Brain microvascular endothelial cell (primary cell): ENCODE results near the gene RBBP8.
A peak's percentile ranks its signal among the peaks of the same experiment; 100 is the strongest.

Experiments
- DNase-seq: peaks from one replicate; pipeline ENCODE4 v3.0.0-alpha.2; 2020
- H3K27ac ChIP-seq: fragments of 250-450 bp; sonication (Bioruptor Pico); 2 replicates; pipeline ENCODE4 v1.5.1; 2020; ENCODE audit warnings: mild to moderate bottlenecking, moderate library complexity
- H3K27me3 ChIP-seq: fragments of 250-450 bp; sonication (Bioruptor Pico); replicated peaks from 2 replicates; pipeline ENCODE4 v1.5.1; 2020; ENCODE audit warnings: mild to moderate bottlenecking
- H3K36me3 ChIP-seq: fragments of 250-450 bp; sonication (Bioruptor Pico); replicated peaks from 2 replicates; pipeline ENCODE4 v1.5.1; 2020; ENCODE audit warnings: mild to moderate bottlenecking
- H3K4me3 ChIP-seq: 2 replicates; pipeline ENCODE4 v1.5.1; 2011; ENCODE audit warnings: low read depth, mild to moderate bottlenecking, control low read depth, low read length, moderate library complexity
- in situ Hi-C: cut with HindIII; loops from 2 replicates; pipeline ENCODE4 v1.10.0; 2017; ENCODE audit warnings: low sequenced_read_pairs, low pct_ligation_motif_present
- TF ChIP-seq, protein P1 (sequence below): IDR thresholded peaks from 2 replicates; pipeline ENCODE4 v1.5.1; 2011; ENCODE audit warnings: low read depth, mild to moderate bottlenecking, moderate library complexity, low read length, control low read depth, inconsistent platforms; ENCODE audit errors: missing control alignments

The RBBP8 gene

GRCh38 chr18:23003289-23003688, 70.2 kb downstream of the RBBP8 start:
- Histone ChIP-seq H3K27me3 (no peaks in the 10 kb centered on the region), H3K4me3 (no peak overlapping the region), H3K27ac (no peak overlapping the region), H3K36me3 (no peaks in the 10 kb centered on the region)
- no peak for DNase-seq
- in situ Hi-C loops: no loop called here
- TF ChIP-seq, protein P1, sequence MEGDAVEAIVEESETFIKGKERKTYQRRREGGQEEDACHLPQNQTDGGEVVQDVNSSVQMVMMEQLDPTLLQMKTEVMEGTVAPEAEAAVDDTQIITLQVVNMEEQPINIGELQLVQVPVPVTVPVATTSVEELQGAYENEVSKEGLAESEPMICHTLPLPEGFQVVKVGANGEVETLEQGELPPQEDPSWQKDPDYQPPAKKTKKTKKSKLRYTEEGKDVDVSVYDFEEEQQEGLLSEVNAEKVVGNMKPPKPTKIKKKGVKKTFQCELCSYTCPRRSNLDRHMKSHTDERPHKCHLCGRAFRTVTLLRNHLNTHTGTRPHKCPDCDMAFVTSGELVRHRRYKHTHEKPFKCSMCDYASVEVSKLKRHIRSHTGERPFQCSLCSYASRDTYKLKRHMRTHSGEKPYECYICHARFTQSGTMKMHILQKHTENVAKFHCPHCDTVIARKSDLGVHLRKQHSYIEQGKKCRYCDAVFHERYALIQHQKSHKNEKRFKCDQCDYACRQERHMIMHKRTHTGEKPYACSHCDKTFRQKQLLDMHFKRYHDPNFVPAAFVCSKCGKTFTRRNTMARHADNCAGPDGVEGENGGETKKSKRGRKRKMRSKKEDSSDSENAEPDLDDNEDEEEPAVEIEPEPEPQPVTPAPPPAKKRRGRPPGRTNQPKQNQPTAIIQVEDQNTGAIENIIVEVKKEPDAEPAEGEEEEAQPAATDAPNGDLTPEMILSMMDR: no peak

DNA sequence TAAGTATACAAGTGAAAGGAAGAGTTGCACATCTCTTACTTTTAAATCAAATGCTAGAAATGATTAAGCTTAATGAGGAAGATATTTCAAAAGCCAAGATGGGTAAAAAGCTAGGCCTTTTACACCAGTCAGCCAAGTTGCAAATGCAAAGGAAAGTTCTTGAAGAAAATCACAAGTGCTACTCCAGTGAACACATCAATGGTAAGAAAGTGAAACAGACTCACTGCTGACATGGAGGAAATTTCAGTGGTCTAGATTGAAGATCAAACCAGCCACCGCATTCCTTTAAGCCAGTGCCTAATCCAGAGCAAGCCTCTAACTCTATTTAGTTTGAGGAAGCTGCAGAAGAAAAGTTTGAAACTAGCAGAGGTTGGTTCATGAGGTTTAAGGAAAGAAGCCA, 79.1 kb downstream of the RBBP8 start:
- no peaks in the 10 kb centered on the region for H3K36me3 ChIP-seq
- no peaks in the 10 kb centered on the region for H3K27me3 ChIP-seq
- TF ChIP-seq, protein P1: no peak
- in situ Hi-C loops: no loop called here
- H3K4me3 ChIP-seq: no peak overlapping the region
- DNase-seq: no peak
- H3K27ac ChIP-seq: no peak overlapping the region

DNA sequence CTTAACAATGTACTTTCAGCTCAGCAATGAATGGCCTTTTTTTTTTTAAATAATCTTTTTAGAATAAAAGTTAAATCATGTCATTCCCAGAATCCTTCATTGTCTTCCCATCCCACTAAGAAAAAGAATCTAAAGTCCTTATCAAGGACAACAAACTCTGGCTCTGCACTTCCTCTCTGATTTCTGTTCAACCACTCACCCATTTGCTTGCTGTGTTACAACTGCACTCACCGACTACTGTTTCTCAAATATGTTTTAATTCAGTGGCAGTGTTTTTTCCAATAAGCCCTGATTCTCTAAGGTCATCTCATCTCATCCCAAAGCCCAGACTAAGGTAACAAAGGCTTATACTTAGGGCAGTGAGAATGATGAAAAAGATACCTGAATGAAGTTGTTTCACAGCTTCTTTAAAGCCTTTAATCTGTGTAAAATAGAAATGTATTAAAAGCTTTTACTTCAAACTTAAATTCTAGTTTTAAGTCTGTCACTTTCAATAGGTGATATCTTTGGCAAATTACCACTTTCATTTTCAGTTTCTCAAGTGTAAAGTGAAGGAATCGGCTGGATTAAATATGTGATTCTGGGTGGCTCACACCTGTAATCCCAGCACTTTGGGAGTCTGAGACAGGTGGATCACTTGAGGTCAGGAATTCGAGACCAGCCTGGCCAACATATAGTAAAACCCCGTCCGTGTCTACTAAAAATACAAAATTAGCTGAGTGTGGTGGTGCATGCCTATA, 87.6 kb downstream of the RBBP8 start:
- in situ Hi-C loops: no loop called here
- H3K27me3 ChIP-seq: no peaks in the 10 kb centered on the region
- DNase-seq: no peak
- H3K4me3 ChIP-seq: no peak overlapping the region
- no peaks in the 10 kb centered on the region for H3K36me3 ChIP-seq
- no peak overlapping the region for H3K27ac ChIP-seq
- TF ChIP-seq, protein P1: no peak

DNA sequence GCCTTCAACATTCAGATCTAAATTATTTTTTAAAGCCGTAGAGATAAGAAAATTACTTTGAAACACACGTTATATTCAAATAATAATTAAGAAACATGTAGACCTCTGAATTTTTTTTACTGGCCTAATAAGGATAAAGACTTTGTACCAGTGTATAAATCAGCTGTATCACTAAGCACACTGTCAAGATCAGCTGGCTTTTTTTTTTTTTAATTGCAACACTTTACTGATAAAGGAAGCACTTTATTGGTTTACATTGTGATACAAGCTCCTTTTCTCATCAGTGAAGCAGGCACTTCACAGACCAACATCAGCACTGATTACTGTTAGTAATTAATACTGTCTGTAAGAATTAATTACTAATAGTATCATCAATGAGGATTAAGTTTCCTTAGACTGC, 88.5 kb downstream of the RBBP8 start:
- Histone ChIP-seq H3K36me3 (no peaks in the 10 kb centered on the region), H3K27me3 (no peaks in the 10 kb centered on the region), H3K4me3 (no peak overlapping the region), H3K27ac (no peak overlapping the region)
- TF ChIP-seq, protein P1: no peak
- no peak for DNase-seq
- in situ Hi-C loops: no loop called here

DNA sequence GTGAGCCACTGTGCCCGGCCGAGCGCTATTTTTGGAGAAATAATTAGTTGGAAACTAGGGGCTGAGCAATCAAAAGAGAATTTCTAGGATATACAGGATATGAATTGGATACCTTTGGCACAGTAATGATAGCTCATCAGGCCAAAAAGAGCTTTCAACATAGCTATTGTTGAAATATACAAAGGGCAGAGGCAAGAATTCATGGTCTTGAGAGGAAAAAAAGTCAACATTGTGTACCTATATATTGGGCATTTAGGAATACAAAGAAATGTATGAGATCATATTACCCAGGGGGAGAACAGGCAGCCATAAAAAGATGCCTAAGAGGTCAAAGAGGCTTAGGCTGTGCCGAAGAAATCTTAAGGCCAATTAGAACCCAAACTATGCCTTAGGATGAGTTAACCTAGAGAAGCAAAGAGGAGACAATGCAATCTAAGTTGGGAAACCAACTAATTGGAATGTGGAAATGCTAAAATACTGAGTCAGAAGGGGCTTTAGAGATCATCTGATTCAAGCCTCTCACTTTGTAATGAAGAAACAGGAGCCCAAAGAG, 99.0 kb downstream of the RBBP8 start:
- H3K4me3 ChIP-seq: no peak overlapping the region
- TF ChIP-seq, protein P1: no peak
- peak overlapping the region; percentile 69 for H3K27ac ChIP-seq
- H3K36me3 ChIP-seq: no peaks in the 10 kb centered on the region
- no peak for DNase-seq
- no peaks in the 10 kb centered on the region for H3K27me3 ChIP-seq
- in situ Hi-C loops: no loop called here

DNA sequence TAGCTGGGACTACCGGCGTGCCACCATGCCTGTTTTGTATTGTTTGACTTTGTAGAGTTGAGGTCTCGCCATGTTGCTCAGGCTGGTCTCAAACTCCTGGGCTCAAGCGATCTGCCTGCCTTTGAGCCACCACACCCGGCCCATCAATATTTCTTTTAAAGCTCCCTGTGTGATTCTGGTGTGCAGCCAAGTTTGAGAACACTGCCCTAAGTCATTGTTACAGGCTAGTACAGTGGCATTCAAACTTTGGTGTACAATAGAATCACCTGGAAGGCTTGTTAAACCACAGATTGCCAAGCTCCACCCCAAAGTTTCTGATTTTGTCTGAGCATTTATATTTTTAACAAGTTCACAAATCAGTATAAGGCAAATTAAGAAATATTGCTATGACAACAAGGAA, 99.9 kb downstream of the RBBP8 start:
- TF ChIP-seq, protein P1: no peak
- Histone ChIP-seq H3K27me3 (no peaks in the 10 kb centered on the region), H3K27ac (no peak overlapping the region), H3K4me3 (no peak overlapping the region), H3K36me3 (no peaks in the 10 kb centered on the region)
- in situ Hi-C loops: no loop called here
- no peak for DNase-seq
